HCT116 (cell line): ENCODE results near the gene IRGQ. TPM values are rescaled to one million over a fixed set of nuclear protein-coding genes. Genes with fewer than 3 reads are reported as not detected.

ENCODE experiments used
- ATAC-seq: fragments of 200-7000 bp; cut with Tn5 transposase; 2 replicates; pipeline ENCODE4 v1.9.1; 2020; ENCODE audit warnings: mild to moderate bottlenecking, moderate library complexity
- BruUV-seq: library from RNA; stranded (reverse); fragments of 400-500 nt; replicated peaks from 2 replicates; lab custom pipeline; 2021; lab: Mats Ljungman, UMichigan
- CTCF ChIA-PET: fragments of 300-600 bp; sonication (Branson Sonifier 250); formaldehyde crosslinking; loops from one replicate; lab custom pipeline; 2021; ENCODE audit warnings: antibody characterized with exemption; lab: Charles Lee
- POLR2A ChIA-PET: fragments of 300-600, 350-600 bp; sonication (Branson Sonifier 250); formaldehyde crosslinking; loops from one replicate; lab custom pipeline; 2021; ENCODE audit warnings: antibody characterized with exemption; lab: Charles Lee
- RAD21 ChIA-PET, 2 experiments: fragments of 300-600 bp; sonication (Branson Sonifier 250); formaldehyde crosslinking; loops; one replicate each; lab custom pipeline; 2023; ENCODE audit warnings: low total read pairs in 2 of 2; ENCODE audit not compliant: uncharacterized antibody in 2 of 2, unreplicated experiment in 2 of 2, low non-redundant PET in 1 of 2; lab: Charles Lee
- DNase-seq: peaks from one replicate; pipeline ENCODE4 v3.0.0-alpha.2; 2010; ENCODE audit warnings: low read depth, low spot score
- H2AFZ ChIP-seq: fragments of 200-600 bp; shearing (Covaris generic), sonication (generic); 2 replicates; pipeline ENCODE4 v1.6.1; 2017; ENCODE audit warnings: low read depth, mixed run types, mixed read lengths, antibody characterized with exemption, low read length; ENCODE audit not compliant: poor library complexity, severe bottlenecking
- H3K27ac ChIP-seq: 2 replicates; pipeline ENCODE4 v1.5.1; 2012; ENCODE audit warnings: low read depth, low read length
- H3K27me3 ChIP-seq: fragments of 200-600 bp; sonication (generic); 2 replicates; pipeline ENCODE4 v1.6.1; 2016; ENCODE audit warnings: mixed run types, low read length, mixed read lengths; ENCODE audit not compliant: insufficient read depth
- H3K36me3 ChIP-seq, 2 experiments: fragments of 200-500 bp in 1 of 2; fragments of 200-600 bp in 1 of 2; sonication (Bioruptor generic) in 1 of 2; sonication (generic) in 1 of 2; 2 replicates each; pipeline versions ENCODE4 v1.5.1 to v1.6.1; 2014 to 2016; ENCODE audit warnings: low read length in 2 of 2, inconsistent platforms in 1 of 2, mixed read lengths in 1 of 2, mixed run types in 1 of 2; ENCODE audit not compliant: insufficient read depth in 2 of 2, control insufficient read depth in 1 of 2
- H3K4me1 ChIP-seq, 2 experiments: fragments of 200-600 bp in 1 of 2; sonication (generic) in 1 of 2; 2 replicates each; pipeline versions ENCODE4 v1.5.1 to v1.6.1; 2012 to 2017; ENCODE audit warnings: low read length in 2 of 2, inconsistent platforms in 1 of 2, mild to moderate bottlenecking in 1 of 2, mixed read lengths in 1 of 2, mixed run types in 1 of 2, moderate library complexity in 1 of 2; ENCODE audit not compliant: insufficient read depth in 2 of 2, control insufficient read depth in 1 of 2
- H3K4me2 ChIP-seq: fragments of 200-600 bp; sonication (generic); 2 replicates; pipeline ENCODE4 v1.6.1; 2017; ENCODE audit warnings: mixed run types, low read length, mixed read lengths
- H3K4me3 ChIP-seq, 2 experiments: fragments of 200-600 bp in 1 of 2; sonication (generic) in 1 of 2; replicated peaks in 1 of 2; 2 replicates each; pipeline ENCODE4 v1.5.1; 2011 to 2016; ENCODE audit warnings: low read length in 2 of 2, control low read depth in 1 of 2, low read depth in 1 of 2, mild to moderate bottlenecking in 1 of 2, mixed read lengths in 1 of 2, mixed run types in 1 of 2
- H3K79me2 ChIP-seq: fragments of 200-600 bp; sonication (generic); 2 replicates; pipeline ENCODE4 v1.6.1; 2017; ENCODE audit warnings: mild to moderate bottlenecking, mixed run types, low read length, moderate library complexity, mixed read lengths; ENCODE audit not compliant: insufficient read depth
- H3K9ac ChIP-seq: fragments of 200-600 bp; sonication (generic); 2 replicates; pipeline ENCODE4 v1.6.1; 2016; ENCODE audit warnings: low read length, mixed read lengths
- H3K9me2 ChIP-seq: fragments of 200-600 bp; sonication (generic), shearing (Covaris generic); 2 replicates; pipeline ENCODE4 v1.6.1; 2017; ENCODE audit warnings: mixed run types, mild to moderate bottlenecking, moderate library complexity; ENCODE audit not compliant: insufficient read depth
- H3K9me3 ChIP-seq, 2 experiments: fragments of 200-500 bp in 1 of 2; fragments of 200-600 bp in 1 of 2; sonication (Bioruptor generic) in 1 of 2; sonication (generic) in 1 of 2; 2 replicates each; pipeline ENCODE4 v1.6.1; 2014 to 2017; ENCODE audit warnings: low read length in 2 of 2, mixed read lengths in 2 of 2, inconsistent platforms in 1 of 2, low read depth in 1 of 2, mild to moderate bottlenecking in 1 of 2, mixed run types in 1 of 2, moderate library complexity in 1 of 2; ENCODE audit not compliant: control insufficient read depth in 1 of 2, insufficient read depth in 1 of 2
- H4K20me1 ChIP-seq: fragments of 200-600 bp; sonication (generic), shearing (Covaris generic); 2 replicates; pipeline ENCODE4 v1.6.1; 2017; ENCODE audit warnings: mixed run types, mild to moderate bottlenecking, moderate library complexity; ENCODE audit not compliant: insufficient read depth
- EZH2phosphoT487 ChIP-seq: fragments of 200-600 bp; IDR thresholded peaks from 2 replicates; pipeline ENCODE4 v1.6.1; 2018; ENCODE audit warnings: antibody characterized with exemption, borderline replicate concordance
- JUND ChIP-seq: IDR thresholded peaks from 2 replicates; pipeline ENCODE4 v1.6.1; 2012
- POLR2AphosphoS5 ChIP-seq: IDR thresholded peaks from 2 replicates; pipeline ENCODE4 v1.6.1; 2011; ENCODE audit warnings: mild to moderate bottlenecking, low read depth, low read length, moderate library complexity
- intact Hi-C: fragments of 100-400 bp; cut with micrococcal nuclease; formaldehyde crosslinking; loops from 2 replicates; pipeline ENCODE4 v1.10.0; 2022
- total RNA-seq: library from RNA; stranded (reverse); gene quantifications from one replicate; pipeline ENCODE4 v1.2.1, GENCODE V29; 2021; ENCODE audit not compliant: unreplicated experiment
- TF ChIP-seq, protein P1 (sequence below): IDR thresholded peaks from 2 replicates; pipeline ENCODE4 v1.6.1; 2012

IRGQ gene
- total RNA-seq, 1 experiment from 2014 or later = 14.6 TPM

DNA sequence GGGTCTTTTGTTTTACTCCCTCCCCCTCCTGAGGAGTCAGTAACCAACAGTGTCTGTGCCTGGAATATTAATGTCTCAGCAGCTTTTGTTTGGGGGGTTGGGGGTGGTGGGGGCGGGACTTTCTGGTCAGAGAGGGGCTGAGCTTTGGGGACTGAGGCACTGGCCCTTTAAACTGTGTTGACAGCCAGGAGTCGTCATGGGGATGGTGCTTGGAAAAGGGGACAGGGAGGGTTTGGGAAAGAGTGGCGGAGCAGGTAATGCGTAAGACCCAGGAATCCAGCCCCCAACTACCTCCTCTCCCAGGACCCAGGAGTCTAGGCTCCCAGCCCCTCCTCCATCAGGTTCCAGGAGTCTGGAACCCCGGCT lies 38.6 kb upstream of the IRGQ start:
- Histone ChIP-seq H3K4me2 (no peak overlapping the region), H3K9ac (no peak overlapping the region), H3K79me2 (no peaks in the 10 kb centered on the region), H3K27ac (no peak overlapping the region), H4K20me1 (no peaks in the 10 kb centered on the region), H3K4me3 (no peak overlapping the region), H3K4me1 (peaks cover 8 to 26% of the 10 kb centered on the region in 2 experiments; a peak in 3 of 4 replicates), H3K27me3 (peaks cover 7% of the 10 kb centered on the region; the same call in 1 of the 2 replicates), H3K36me3 (no peaks in the 10 kb centered on the region), H3K9me3 (no peaks in the 10 kb centered on the region), H2AFZ (no peak overlapping the region), H3K9me2 (no peaks in the 10 kb centered on the region)
- ChIA-PET CTCF (no interaction called here), POLR2A (no interaction called here), RAD21 (no interaction called here)
- DNase-seq (no peak), ATAC-seq (no peak)
- intact Hi-C loops = no loop called here
- BruUV-seq = no TSS peak
- no peak for TF ChIP-seq POLR2AphosphoS5
- TF ChIP-seq JUND = no peak

DNA sequence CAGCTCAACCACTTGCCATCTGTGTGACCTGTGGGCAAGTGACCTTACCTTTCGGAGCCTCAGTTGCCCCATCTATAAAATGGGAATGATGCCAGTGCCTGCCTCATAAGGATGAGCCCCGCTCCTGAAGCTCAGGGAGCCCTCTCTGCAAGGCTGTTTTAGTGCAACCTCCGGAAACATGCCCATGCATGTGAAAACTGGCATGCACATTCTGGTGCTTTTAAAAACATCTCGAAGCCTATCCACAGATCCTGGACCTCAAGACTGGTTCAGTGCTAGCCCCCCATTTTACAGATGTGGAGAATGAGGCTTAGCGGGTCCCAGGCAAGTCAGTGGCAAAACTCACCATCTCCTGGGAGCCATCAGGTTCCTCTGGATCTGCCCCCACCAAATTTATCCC lies 38.1 kb upstream of the IRGQ start:
- BruUV-seq = no TSS peak
- ATAC-seq = no peak
- no peak overlapping the region for H3K4me3 ChIP-seq
- no peaks in the 10 kb centered on the region for H3K36me3 ChIP-seq
- peaks cover 6% of the 10 kb centered on the region; the same call in 1 of the 2 replicates for H3K27me3 ChIP-seq
- H3K4me2 ChIP-seq = no peak overlapping the region
- POLR2A ChIA-PET = interaction anchor here (0.6 kb wide), 1 partner anchor 34 kb away, joined by 6 read pairs; no protein-coding TSS in a partner anchor
- TF ChIP-seq, protein P1, sequence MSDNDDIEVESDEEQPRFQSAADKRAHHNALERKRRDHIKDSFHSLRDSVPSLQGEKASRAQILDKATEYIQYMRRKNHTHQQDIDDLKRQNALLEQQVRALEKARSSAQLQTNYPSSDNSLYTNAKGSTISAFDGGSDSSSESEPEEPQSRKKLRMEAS = no peak
- no peak for TF ChIP-seq EZH2phosphoT487
- TF ChIP-seq, all 23 proteins: peak for 0
- no peaks in the 10 kb centered on the region for H3K9me2 ChIP-seq
- no peaks in the 10 kb centered on the region for H3K79me2 ChIP-seq
- no peak overlapping the region for H2AFZ ChIP-seq
- peaks cover 7 to 24% of the 10 kb centered on the region in 2 experiments; a peak in 3 of 4 replicates for H3K4me1 ChIP-seq
- H3K9ac ChIP-seq = no peak overlapping the region
- ChIA-PET CTCF (no interaction called here), RAD21 (no interaction called here)
- DNase-seq = no peak
- intact Hi-C loops = no loop called here
- no peaks in the 10 kb centered on the region for H4K20me1 ChIP-seq
- H3K9me3 ChIP-seq = no peaks in the 10 kb centered on the region
- H3K27ac ChIP-seq = no peak overlapping the region
